GM12878 (cell line): ENCODE measurements around the gene IL20RA. TPM values are rescaled to one million over a fixed set of nuclear protein-coding genes. Genes with fewer than 3 reads are reported as not detected.

ENCODE experiments used
- ATAC-seq: fragments of 200-7000 bp; cut with Tn5 transposase; 3 replicates; pipeline ENCODE4 v1.9.1; 2020; ENCODE audit warnings: mild to moderate bottlenecking, moderate library complexity
- BruUV-seq: library from RNA; stranded (reverse); fragments of 400-500 nt; replicated peaks from 2 replicates; lab custom pipeline; 2021; lab: Mats Ljungman, UMichigan
- CTCF ChIA-PET: fragments of 300-600 bp; sonication (Branson Sonifier 250); formaldehyde crosslinking; extraction: SDS; loops from one replicate; lab custom pipeline; 2021; ENCODE audit warnings: inconsistent platforms; lab: Yijun Ruan, JAX
- POLR2A ChIA-PET: fragments of 350-600 bp; formaldehyde crosslinking; extraction: SDS; loops from one replicate; lab custom pipeline; 2021; ENCODE audit warnings: inconsistent platforms; lab: Charles Lee
- RAD21 ChIA-PET: fragments of 300-600 bp; sonication (Branson Sonifier 250); formaldehyde crosslinking; loops from one replicate; lab custom pipeline; 2023; ENCODE audit warnings: antibody characterized with exemption; ENCODE audit not compliant: unreplicated experiment; lab: Charles Lee
- SMC1A ChIA-PET: fragments of 300-600 bp; sonication (Branson Sonifier 250); formaldehyde crosslinking; loops from one replicate; lab custom pipeline; 2023; ENCODE audit not compliant: unreplicated experiment, uncharacterized antibody; lab: Charles Lee
- DNase-seq: peaks from one replicate; pipeline ENCODE4 v3.0.0-alpha.2; 2011; ENCODE audit warnings: low read depth, low spot score
- FAIRE-seq: peaks from 3 replicates; lab custom pipeline; 2011; peaks lifted over from hg19 to GRCh38; lab: Jason Lieb, UNC
- H2AFZ ChIP-seq: 2 replicates; pipeline ENCODE4 v1.6.0; 2011; ENCODE audit warnings: low read depth, low read length, control low read depth; ENCODE audit not compliant: control insufficient read depth
- H3K27ac ChIP-seq: 2 replicates; pipeline ENCODE4 v1.5.1; 2011; ENCODE audit warnings: control low read depth; ENCODE audit not compliant: control insufficient read depth, insufficient read depth
- H3K27me3 ChIP-seq, 2 experiments: replicated peaks in 1 of 2; 2 replicates each; pipeline versions ENCODE4 v1.6.0 to v1.6.1; 2011; ENCODE audit warnings: low read length in 1 of 2; ENCODE audit not compliant: control insufficient read depth in 2 of 2, insufficient read depth in 2 of 2
- H3K36me3 ChIP-seq, 2 experiments: 2 replicates each; pipeline ENCODE4 v1.5.1; 2011; ENCODE audit warnings: low read length in 1 of 2; ENCODE audit not compliant: control insufficient read depth in 2 of 2, insufficient read depth in 2 of 2
- H3K4me1 ChIP-seq: 2 replicates; pipeline ENCODE4 v1.6.1; 2011; ENCODE audit warnings: mild to moderate bottlenecking, low read length, moderate library complexity, mixed read lengths; ENCODE audit not compliant: control insufficient read depth, insufficient read depth
- H3K4me2 ChIP-seq: 2 replicates; pipeline ENCODE4 v1.6.0; 2011; ENCODE audit warnings: control low read depth; ENCODE audit not compliant: control insufficient read depth, insufficient read depth
- H3K4me3 ChIP-seq: fragments of 200-600 bp; sonication (generic); 2 replicates; pipeline ENCODE4 v1.5.1; 2016
- H3K79me2 ChIP-seq: 2 replicates; pipeline ENCODE4 v1.6.0; 2011; ENCODE audit warnings: low read length; ENCODE audit not compliant: control insufficient read depth, insufficient read depth
- H3K9ac ChIP-seq: 2 replicates; pipeline ENCODE4 v1.8.0; 2011; ENCODE audit warnings: low read length, control low read depth, mixed read lengths; ENCODE audit not compliant: control insufficient read depth, insufficient read depth
- H3K9me3 ChIP-seq: replicated peaks from 3 replicates; pipeline ENCODE4 v1.5.1; 2011; ENCODE audit warnings: mild to moderate bottlenecking, low read length; ENCODE audit not compliant: control insufficient read depth, insufficient read depth
- H4K20me1 ChIP-seq: 2 replicates; pipeline ENCODE4 v1.6.0; 2011; ENCODE audit not compliant: control insufficient read depth, insufficient read depth
- ATF7 ChIP-seq: fragments of 450-650 bp; IDR thresholded peaks from 2 replicates; pipeline ENCODE4 v1.6.1; 2016; ENCODE audit warnings: low read depth, mild to moderate bottlenecking
- BRCA1 ChIP-seq: IDR thresholded peaks from 2 replicates; pipeline ENCODE4 v1.6.1; 2011; ENCODE audit warnings: low read depth, low read length, improper control_type of control experiment
- CREM ChIP-seq: IDR thresholded peaks from 2 replicates; pipeline ENCODE4 v1.6.1; 2014; ENCODE audit warnings: antibody characterized with exemption, low read depth
- HDGF ChIP-seq: fragments of 450-650 bp; IDR thresholded peaks from 2 replicates; pipeline ENCODE4 v1.6.1; 2016; ENCODE audit warnings: antibody characterized with exemption
- IKZF2 ChIP-seq, 2 experiments: fragments of 450-650 bp; IDR thresholded peaks; 2 replicates each; pipeline ENCODE4 v1.6.1; 2017; ENCODE audit warnings: mild to moderate bottlenecking in 2 of 2, moderate library complexity in 2 of 2
- MYB ChIP-seq: fragments of 150-350 bp; IDR thresholded peaks from 2 replicates; pipeline ENCODE4 v1.6.1; 2014; ENCODE audit warnings: mild to moderate bottlenecking, low read depth, low read length, borderline replicate concordance
- SKIL ChIP-seq: fragments of 450-650 bp; IDR thresholded peaks from 2 replicates; pipeline ENCODE4 v1.6.1; 2017; ENCODE audit warnings: mild to moderate bottlenecking, low read depth, inconsistent platforms; ENCODE audit not compliant: poor library complexity, severe bottlenecking
- SMARCA5 ChIP-seq: fragments of 450-650 bp; IDR thresholded peaks from 2 replicates; pipeline ENCODE4 v1.6.1; 2017; ENCODE audit warnings: mild to moderate bottlenecking
- USF2 ChIP-seq: IDR thresholded peaks from 2 replicates; pipeline ENCODE4 v1.6.1; 2011; ENCODE audit warnings: low read depth, low read length, improper control_type of control experiment, borderline replicate concordance
- WGBS: methylation state at CpG from one replicate; pipeline ENCODE4 v1.1.6; 2016; ENCODE audit warnings: low lambda C conversion rate; ENCODE audit not compliant: insufficient replicate concordance, insufficient coverage; ENCODE audit errors: missing lambda C conversion rate; 5-methylcytosine and 5-hydroxymethylcytosine counted together
- in situ Hi-C: fragments of 300-500 bp; cut with MboI; formaldehyde crosslinking; loops from 9 replicates; pipeline ENCODE4 v1.14.3; 2018; ENCODE audit warnings: mixed read lengths
- intact Hi-C: fragments of 100-400 bp; cut with micrococcal nuclease; formaldehyde crosslinking; loops from one replicate; pipeline ENCODE4 v1.14.2; 2022; ENCODE audit not compliant: unreplicated experiment
- polyA plus RNA-seq, 11 experiments: library from polyadenylated mRNA; depleted of rRNA in 4 of 11; unstranded in 6 of 11; stranded (reverse) in 5 of 11; fragments of >200 nt; fragmentation: Nextera tagmentation in 4 of 11; fragmentation: Illumina TruSeq in 1 of 11; extraction: Ambion mirVana in 4 of 11; extraction: Trizol in 1 of 11; gene quantifications; 1 replicate in 1 of 11; 2 replicates in 10 of 11; pipeline versions ENCODE4 v1.2.1 to v1.2.3, GENCODE V29; 2011 to 2016; ENCODE audit warnings: inconsistent platforms in 2 of 11, missing spikeins in 2 of 11, low read depth in 1 of 11
- total RNA-seq, 4 experiments: library from RNA; depleted of rRNA in 3 of 4; stranded (reverse); fragments of >200 nt in 3 of 4; fragmentation: Illumina TruSeq in 1 of 4; extraction: Trizol in 1 of 4; gene quantifications; 2 replicates each; pipeline versions ENCODE4 v1.2.1 to v1.2.3, GENCODE V29; 2013 to 2021
- TF ChIP-seq, protein P1 (sequence below): IDR thresholded peaks from 2 replicates; pipeline ENCODE4 v1.6.1; 2011; ENCODE audit warnings: mild to moderate bottlenecking, low read depth, low read length, moderate library complexity; ENCODE audit not compliant: insufficient replicate concordance
- TF ChIP-seq, protein P2 (sequence below): fragments of 450-650 bp; IDR thresholded peaks from 2 replicates; pipeline ENCODE4 v1.6.1; 2018; ENCODE audit warnings: mild to moderate bottlenecking, low read depth, moderate library complexity; ENCODE audit not compliant: partially characterized antibody
- TF ChIP-seq, protein P3 (sequence below): fragments of 450-650 bp; IDR thresholded peaks from 2 replicates; pipeline ENCODE4 v1.6.1; 2016; ENCODE audit warnings: mild to moderate bottlenecking
- TF ChIP-seq, protein P4 (sequence below): fragments of 450-650 bp; IDR thresholded peaks from 2 replicates; pipeline ENCODE4 v1.6.1; 2016; ENCODE audit warnings: mild to moderate bottlenecking

Gene IL20RA
- total and polyA plus RNA-seq, 10 of the 15 experiments (the other 5 are each of a cell fraction or from before 2014, with no cell fraction given), result 0.02 to 0.16 (median 0.09) TPM; not detected in 3

- Histone ChIP-seq H3K4me3 (no peak overlapping the region), H3K79me2 (no peaks in the 10 kb centered on the region), H3K36me3 (no peaks in the 10 kb centered on the region), H3K9me3 (no peaks in the 10 kb centered on the region; the same call in 2 of the 3 replicates), H2AFZ (no peak overlapping the region; the same call in 1 of the 2 replicates), H3K27ac (peak overlapping the region; percentile 27), H3K4me1 (peaks cover 26% of the 10 kb centered on the region), H3K4me2 (no peak overlapping the region), H3K27me3 (no peaks in the 10 kb centered on the region), H4K20me1 (no peaks in the 10 kb centered on the region), H3K9ac (no peak overlapping the region)
- no TSS peak for BruUV-seq
- ChIA-PET CTCF (interaction anchor here (0.8 to 12.9 kb wide), 9 partner anchors 8 to 554 kb away, joined by 3 to 164 read pairs (median 10); no protein-coding TSS in a partner anchor), RAD21 (interaction anchor here (1.0 to 9.3 kb wide), 14 partner anchors 8 to 790 kb away, joined by 3 to 80 read pairs (median 5); no protein-coding TSS in a partner anchor), SMC1A (interaction anchor here (0.7 to 10.2 kb wide), 17 partner anchors 8 to 570 kb away, joined by 3 to 110 read pairs (median 4); no protein-coding TSS in a partner anchor), POLR2A (interaction anchor here (0.7 to 1.6 kb wide), 3 partner anchors 15 to 573 kb away, joined by 3 to 8 read pairs (median 6); no protein-coding TSS in a partner anchor)
- intact Hi-C loops (no loop called here), in situ Hi-C loops (no loop called here)
- WGBS, result 52% methylated on average over 3 of the region's 3 CpGs
- ATAC-seq (peak; percentile 67), DNase-seq (no peak), FAIRE-seq (no peak)
- TF ChIP-seq, protein P1, sequence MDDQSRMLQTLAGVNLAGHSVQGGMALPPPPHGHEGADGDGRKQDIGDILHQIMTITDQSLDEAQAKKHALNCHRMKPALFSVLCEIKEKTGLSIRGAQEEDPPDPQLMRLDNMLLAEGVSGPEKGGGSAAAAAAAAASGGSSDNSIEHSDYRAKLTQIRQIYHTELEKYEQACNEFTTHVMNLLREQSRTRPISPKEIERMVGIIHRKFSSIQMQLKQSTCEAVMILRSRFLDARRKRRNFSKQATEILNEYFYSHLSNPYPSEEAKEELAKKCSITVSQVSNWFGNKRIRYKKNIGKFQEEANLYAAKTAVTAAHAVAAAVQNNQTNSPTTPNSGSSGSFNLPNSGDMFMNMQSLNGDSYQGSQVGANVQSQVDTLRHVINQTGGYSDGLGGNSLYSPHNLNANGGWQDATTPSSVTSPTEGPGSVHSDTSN, result peak; percentile 18
- TF ChIP-seq SMARCA5 (0 out of 2 replicates have a peak, but pooled peaks have one; percentile 13), USF2 (no peak), HDGF (no peak), CREM (peak; percentile 29; the same call in 1 of the 2 replicates), SKIL (no peak), BRCA1 (no peak), IKZF2 (IDR thresholded peaks at IDR 0.05) (no peak; a peak in 1 of 4 replicates), ATF7 (peak; percentile 39; the same call in 1 of the 2 replicates), MYB (no peak)
- TF ChIP-seq, protein P2, sequence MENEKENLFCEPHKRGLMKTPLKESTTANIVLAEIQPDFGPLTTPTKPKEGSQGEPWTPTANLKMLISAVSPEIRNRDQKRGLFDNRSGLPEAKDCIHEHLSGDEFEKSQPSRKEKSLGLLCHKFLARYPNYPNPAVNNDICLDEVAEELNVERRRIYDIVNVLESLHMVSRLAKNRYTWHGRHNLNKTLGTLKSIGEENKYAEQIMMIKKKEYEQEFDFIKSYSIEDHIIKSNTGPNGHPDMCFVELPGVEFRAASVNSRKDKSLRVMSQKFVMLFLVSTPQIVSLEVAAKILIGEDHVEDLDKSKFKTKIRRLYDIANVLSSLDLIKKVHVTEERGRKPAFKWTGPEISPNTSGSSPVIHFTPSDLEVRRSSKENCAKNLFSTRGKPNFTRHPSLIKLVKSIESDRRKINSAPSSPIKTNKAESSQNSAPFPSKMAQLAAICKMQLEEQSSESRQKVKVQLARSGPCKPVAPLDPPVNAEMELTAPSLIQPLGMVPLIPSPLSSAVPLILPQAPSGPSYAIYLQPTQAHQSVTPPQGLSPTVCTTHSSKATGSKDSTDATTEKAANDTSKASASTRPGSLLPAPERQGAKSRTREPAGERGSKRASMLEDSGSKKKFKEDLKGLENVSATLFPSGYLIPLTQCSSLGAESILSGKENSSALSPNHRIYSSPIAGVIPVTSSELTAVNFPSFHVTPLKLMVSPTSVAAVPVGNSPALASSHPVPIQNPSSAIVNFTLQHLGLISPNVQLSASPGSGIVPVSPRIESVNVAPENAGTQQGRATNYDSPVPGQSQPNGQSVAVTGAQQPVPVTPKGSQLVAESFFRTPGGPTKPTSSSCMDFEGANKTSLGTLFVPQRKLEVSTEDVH, result no peak
- TF ChIP-seq, protein P3, sequence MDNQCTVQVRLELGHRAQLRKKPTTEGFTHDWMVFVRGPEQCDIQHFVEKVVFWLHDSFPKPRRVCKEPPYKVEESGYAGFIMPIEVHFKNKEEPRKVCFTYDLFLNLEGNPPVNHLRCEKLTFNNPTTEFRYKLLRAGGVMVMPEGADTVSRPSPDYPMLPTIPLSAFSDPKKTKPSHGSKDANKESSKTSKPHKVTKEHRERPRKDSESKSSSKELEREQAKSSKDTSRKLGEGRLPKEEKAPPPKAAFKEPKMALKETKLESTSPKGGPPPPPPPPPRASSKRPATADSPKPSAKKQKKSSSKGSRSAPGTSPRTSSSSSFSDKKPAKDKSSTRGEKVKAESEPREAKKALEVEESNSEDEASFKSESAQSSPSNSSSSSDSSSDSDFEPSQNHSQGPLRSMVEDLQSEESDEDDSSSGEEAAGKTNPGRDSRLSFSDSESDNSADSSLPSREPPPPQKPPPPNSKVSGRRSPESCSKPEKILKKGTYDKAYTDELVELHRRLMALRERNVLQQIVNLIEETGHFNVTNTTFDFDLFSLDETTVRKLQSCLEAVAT, result no peak
- TF ChIP-seq, protein P4, sequence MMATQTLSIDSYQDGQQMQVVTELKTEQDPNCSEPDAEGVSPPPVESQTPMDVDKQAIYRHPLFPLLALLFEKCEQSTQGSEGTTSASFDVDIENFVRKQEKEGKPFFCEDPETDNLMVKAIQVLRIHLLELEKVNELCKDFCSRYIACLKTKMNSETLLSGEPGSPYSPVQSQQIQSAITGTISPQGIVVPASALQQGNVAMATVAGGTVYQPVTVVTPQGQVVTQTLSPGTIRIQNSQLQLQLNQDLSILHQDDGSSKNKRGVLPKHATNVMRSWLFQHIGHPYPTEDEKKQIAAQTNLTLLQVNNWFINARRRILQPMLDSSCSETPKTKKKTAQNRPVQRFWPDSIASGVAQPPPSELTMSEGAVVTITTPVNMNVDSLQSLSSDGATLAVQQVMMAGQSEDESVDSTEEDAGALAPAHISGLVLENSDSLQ, result peak; percentile 54; the same call in 1 of the 2 replicates
Measured at GRCh38 chr6:137087902-137088301, 43.1 kb upstream of the IL20RA start.
